Neuronal stem cell (in vitro differentiated cells): ENCODE data around the gene CRYAA.

Source experiments
- DNase-seq: peaks from one replicate; pipeline ENCODE4 v3.0.0-alpha.2; 2013; ENCODE audit warnings: low spot score
- H2AFZ ChIP-seq: one replicate; pipeline ENCODE4 v1.6.1; 2013; ENCODE audit warnings: mild to moderate bottlenecking, low read length, inconsistent platforms
- H2AK5ac ChIP-seq: 2 replicates; pipeline ENCODE4 v1.6.1; 2013; ENCODE audit warnings: low read depth, mild to moderate bottlenecking, inconsistent platforms, low read length, moderate library complexity, mixed read lengths
- H2BK120ac ChIP-seq: 2 replicates; pipeline ENCODE4 v1.6.1; 2013; ENCODE audit warnings: low read depth, mild to moderate bottlenecking, inconsistent platforms, low read length, moderate library complexity, mixed read lengths
- H2BK12ac ChIP-seq: one replicate; pipeline ENCODE4 v1.6.1; 2013; ENCODE audit warnings: low read length, inconsistent platforms
- H2BK15ac ChIP-seq: 2 replicates; pipeline ENCODE4 v1.6.1; 2013; ENCODE audit warnings: mild to moderate bottlenecking, low read length, inconsistent platforms, mixed read lengths
- H2BK5ac ChIP-seq: one replicate; pipeline ENCODE4 v1.6.1; 2013; ENCODE audit warnings: inconsistent platforms, mild to moderate bottlenecking, low read length, moderate library complexity
- H3K14ac ChIP-seq: one replicate; pipeline ENCODE4 v1.6.1; 2013; ENCODE audit warnings: low read length, inconsistent platforms
- H3K18ac ChIP-seq: 2 replicates; pipeline ENCODE4 v1.6.1; 2013; ENCODE audit warnings: low read length, inconsistent platforms
- H3K23ac ChIP-seq: 2 replicates; pipeline ENCODE4 v1.6.1; 2013; ENCODE audit warnings: low read depth, mild to moderate bottlenecking, mixed read lengths, low read length, inconsistent platforms; ENCODE audit not compliant: poor library complexity
- H3K27ac ChIP-seq: replicated peaks from 3 replicates; pipeline ENCODE4 v1.5.1; 2013; ENCODE audit warnings: low read length, inconsistent platforms
- H3K27me3 ChIP-seq, 3 experiments: 2 replicates each; pipeline ENCODE4 v1.6.1; 2013; ENCODE audit warnings: low read length in 3 of 3, mild to moderate bottlenecking in 2 of 3, inconsistent platforms in 1 of 3, low read depth in 1 of 3, mixed read lengths in 1 of 3, moderate library complexity in 1 of 3; ENCODE audit not compliant: control insufficient read depth in 3 of 3, insufficient read depth in 3 of 3
- H3K36me3 ChIP-seq, 2 donors: replicated peaks in 1 of 2; 2 replicates each; pipeline ENCODE4 v1.6.1; 2013; ENCODE audit warnings: low read length in 2 of 2; ENCODE audit not compliant: control insufficient read depth in 2 of 2, insufficient read depth in 2 of 2
- H3K4ac ChIP-seq: 2 replicates; pipeline ENCODE4 v1.6.1; 2013; ENCODE audit warnings: inconsistent platforms, mild to moderate bottlenecking, low read length, moderate library complexity
- H3K4me1 ChIP-seq, 2 donors: 1 replicate in 1 of 2; 2 replicates in 1 of 2; pipeline ENCODE4 v1.6.1; 2013; ENCODE audit warnings: low read length in 2 of 2, low read depth in 1 of 2; ENCODE audit not compliant: control insufficient read depth in 2 of 2, insufficient read depth in 1 of 2
- H3K4me2 ChIP-seq: one replicate; pipeline ENCODE4 v1.6.1; 2013; ENCODE audit warnings: mild to moderate bottlenecking, low read length, inconsistent platforms; ENCODE audit not compliant: insufficient read depth, poor library complexity, severe bottlenecking
- H3K4me3 ChIP-seq, 2 donors: 2 replicates each; pipeline ENCODE4 v1.5.1; 2013; ENCODE audit warnings: low read length in 2 of 2, mild to moderate bottlenecking in 2 of 2, inconsistent platforms in 1 of 2, moderate library complexity in 1 of 2
- H3K79me1 ChIP-seq: one replicate; pipeline ENCODE4 v1.6.1; 2013; ENCODE audit warnings: low read depth, mild to moderate bottlenecking, inconsistent platforms, low read length, moderate library complexity
- H3K9ac ChIP-seq: one replicate; pipeline ENCODE4 v1.6.1; 2013; ENCODE audit warnings: mild to moderate bottlenecking, low read depth, low read length, inconsistent platforms; ENCODE audit not compliant: poor library complexity
- H3K9me3 ChIP-seq, 2 donors: replicated peaks in 1 of 2; 2 replicates each; pipeline versions ENCODE3 to v1.6.1; 2013; ENCODE audit warnings: low read length in 2 of 2, mild to moderate bottlenecking in 2 of 2, inconsistent platforms in 1 of 2, low read depth in 1 of 2, mixed read lengths in 1 of 2, moderate library complexity in 1 of 2; ENCODE audit not compliant: control insufficient read depth in 2 of 2, insufficient read depth in 1 of 2
- H4K8ac ChIP-seq: one replicate; pipeline ENCODE4 v1.6.1; 2013; ENCODE audit warnings: low read depth, mild to moderate bottlenecking, inconsistent platforms, low read length, moderate library complexity
- H4K91ac ChIP-seq: one replicate; pipeline ENCODE4 v1.6.1; 2013; ENCODE audit warnings: low read length, low read depth, mild to moderate bottlenecking, inconsistent platforms; ENCODE audit not compliant: poor library complexity
- WGBS, 2 donors: extraction: QIAGEN DNeasy Blood & Tissue Kit; methylation state at CpG; one replicate each; pipeline ENCODE4 v1.1.7; 2013; ENCODE audit warnings: missing lambda C conversion rate in 2 of 2, mixed read lengths in 1 of 2; ENCODE audit not compliant: insufficient read length in 2 of 2, insufficient replicate concordance in 1 of 2; ENCODE audit errors: extremely low coverage in 2 of 2; 5-methylcytosine and 5-hydroxymethylcytosine counted together

Gene CRYAA

GRCh38 chr21:43191971-43192370, 23.2 kb downstream of the CRYAA start:
- Histone ChIP-seq H3K9ac (no peak overlapping the region), H3K4me3 (no peak overlapping the region)

GRCh38 chr21:43192501-43193081, 23.8 kb downstream of the CRYAA start:
- Histone ChIP-seq H2AFZ (no peak overlapping the region), H3K4ac (peak overlapping the region; percentile 7), H4K91ac (no peak overlapping the region), H2BK12ac (no peak overlapping the region), H3K27ac (no peak overlapping the region), H3K9ac (peak overlapping the region; percentile 40), H3K4me1 (peaks cover 7 to 23% of the 10 kb centered on the region in 2 donors), H3K9me3 (peaks cover 0 to 3% of the 10 kb centered on the region in 2 donors), H3K14ac (peak overlapping the region; percentile 75), H3K27me3 (peaks cover 0 to 1% (median 0%) of the 10 kb centered on the region in 3 experiments), H3K18ac (no peak overlapping the region), H2BK120ac (no peak overlapping the region), H2BK5ac (no peak overlapping the region), H4K8ac (no peak overlapping the region), H3K36me3 (no peaks in the 10 kb centered on the region), H3K79me1 (no peaks in the 10 kb centered on the region), H2AK5ac (peak overlapping the region; percentile 81), H3K4me3 (no peak overlapping the region), H3K4me2 (no peak overlapping the region), H2BK15ac (no peak overlapping the region), H3K23ac (peak overlapping the region; percentile 59)
- no peak for DNase-seq
- WGBS, 2 donors = no CpG with 5 or more reads among the region's 8 CpGs

More at GRCh38 chr21:43191971-43192370, 23.2 kb downstream of the CRYAA start:
- no peak overlapping the region for H3K18ac ChIP-seq
- H3K36me3 ChIP-seq = no peaks in the 10 kb centered on the region
- H4K8ac ChIP-seq = no peak overlapping the region
- no peak overlapping the region for H2BK12ac ChIP-seq
- no peak overlapping the region for H3K14ac ChIP-seq
- H2AK5ac ChIP-seq = peak overlapping the region; percentile 17
- no peak overlapping the region for H3K27ac ChIP-seq
- peaks cover 0 to 4% of the 10 kb centered on the region in 2 donors for H3K9me3 ChIP-seq
- no peak overlapping the region for H2AFZ ChIP-seq
- H3K4me2 ChIP-seq = no peak overlapping the region
- H3K4me1 ChIP-seq = peaks cover 2 to 17% of the 10 kb centered on the region in 2 donors
- no peaks in the 10 kb centered on the region for H3K79me1 ChIP-seq
- H2BK120ac ChIP-seq = no peak overlapping the region
- H3K23ac ChIP-seq = no peak overlapping the region
- no peak overlapping the region for H4K91ac ChIP-seq
- H3K27me3 ChIP-seq = peaks cover 0 to 2% (median 0%) of the 10 kb centered on the region in 3 experiments
- H3K4ac ChIP-seq = no peak overlapping the region
- DNase-seq = no peak
- WGBS, 2 donors = no CpG with 5 or more reads among the region's 7 CpGs
- H2BK15ac ChIP-seq = no peak overlapping the region
- H2BK5ac ChIP-seq = no peak overlapping the region

GRCh38 chr21:43193088-43193650, 24.4 kb downstream of the CRYAA start:
- Histone ChIP-seq H4K91ac (no peak overlapping the region), H3K18ac (peak overlapping the region; percentile 89), H3K4me2 (no peak overlapping the region), H2BK12ac (peak overlapping the region; percentile 18), H3K36me3 (no peaks in the 10 kb centered on the region), H2BK15ac (no peak overlapping the region), H3K9me3 (peaks cover 0 to 1% of the 10 kb centered on the region in 2 donors), H3K4ac (peak overlapping the region; percentile 91), H3K4me1 (peaks cover 7 to 23% of the 10 kb centered on the region in 2 donors), H3K79me1 (no peaks in the 10 kb centered on the region), H3K27ac (no peak overlapping the region), H2BK5ac (no peak overlapping the region), H3K27me3 (no peaks in the 10 kb centered on the region), H2AFZ (no peak overlapping the region), H3K4me3 (peak overlapping the region in 1 of 2 donors; percentile 52), H3K14ac (peak overlapping the region; percentile 75), H3K9ac (peak overlapping the region; percentile 80), H4K8ac (no peak overlapping the region), H2BK120ac (no peak overlapping the region), H2AK5ac (peak overlapping the region; percentile 65), H3K23ac (peak overlapping the region; percentile 59)
- DNase-seq = no peak
- no CpG with 5 or more reads among the region's 11 CpGs for WGBS, 2 donors

- Histone ChIP-seq H3K4me3 (no peak overlapping the region), H2BK15ac (no peak overlapping the region), H3K27ac (no peak overlapping the region), H2BK5ac (no peak overlapping the region), H2BK120ac (no peak overlapping the region), H3K14ac (peak overlapping the region; percentile 75), H3K23ac (peak overlapping the region; percentile 16), H3K18ac (peak overlapping the region; percentile 89), H3K27me3 (no peaks in the 10 kb centered on the region), H3K4me2 (no peak overlapping the region), H3K9me3 (peaks cover 1 to 4% of the 10 kb centered on the region in 2 donors), H3K36me3 (no peaks in the 10 kb centered on the region), H2AFZ (no peak overlapping the region), H4K91ac (no peak overlapping the region), H2AK5ac (peak overlapping the region; percentile 65), H3K4ac (peak overlapping the region; percentile 91), H4K8ac (no peak overlapping the region), H3K4me1 (peaks cover 7 to 23% of the 10 kb centered on the region in 2 donors), H3K79me1 (no peaks in the 10 kb centered on the region), H2BK12ac (peak overlapping the region; percentile 18), H3K9ac (no peak overlapping the region)
- no CpG with 5 or more reads among the region's 19 CpGs for WGBS, 2 donors
- DNase-seq = no peak
Measured at GRCh38 chr21:43193651-43194302, 25.0 kb downstream of the CRYAA start.
